ENCODE measurements around the gene LRRC18.
A peak's percentile ranks its signal among the peaks of the same experiment; 100 is the strongest.

The LRRC18 gene

GRCh38 chr10:48951707-48952106, 12.1 kb upstream of the LRRC18 start:
- no peak overlapping the region for H3K4ac ChIP-seq (ENCODE audit: low read depth in 1 of 2, low read length in 2 of 2)
- H3K27me3 ChIP-seq (ENCODE audit: control insufficient read depth in 1 of 2, insufficient read depth in 1 of 2, low read length in 2 of 2) = peaks cover 29 to 94% of the 10 kb centered on the region in 2 experiments
- H3K36me3 ChIP-seq (ENCODE audit: control insufficient read depth in 1 of 2, insufficient read depth in 2 of 2, low read depth in 1 of 2, low read length in 2 of 2) = no peaks in the 10 kb centered on the region
- DNase-seq = no peak
- peaks cover 1% of the 10 kb centered on the region for H3K4me1 ChIP-seq (ENCODE audit: control insufficient read depth, insufficient read depth, low read depth, low read length)
- no peak overlapping the region for H2BK120ac ChIP-seq (ENCODE audit: low read depth, low read length)
- 83% methylated on average over 7 of the region's 7 CpGs for WGBS
- no peak overlapping the region for H2BK12ac ChIP-seq (ENCODE audit: low read length in 2 of 2)
- no peaks in the 10 kb centered on the region for H3K9me3 ChIP-seq (ENCODE audit: control insufficient read depth, low read length)
- H3K18ac ChIP-seq (ENCODE audit: low read depth in 1 of 2, low read length in 2 of 2) = no peak overlapping the region
- no peak overlapping the region for H3K23ac ChIP-seq (ENCODE audit: low read length in 2 of 2)
- H3K9ac ChIP-seq (ENCODE audit: low read length) = no peak overlapping the region
- H3K4me3 ChIP-seq (ENCODE audit: insufficient read depth in 1 of 2, low read depth in 1 of 2, low read length in 2 of 2) = no peak overlapping the region
- H3K4me2 ChIP-seq (ENCODE audit: low read length, poor library complexity, severe bottlenecking) = no peak overlapping the region
- no peak overlapping the region for H4K8ac ChIP-seq (ENCODE audit: low read length)
- no peak overlapping the region for H4K91ac ChIP-seq (ENCODE audit: low read length)
- H3K27ac ChIP-seq (ENCODE audit: low read length, poor library complexity, severe bottlenecking) = no peak overlapping the region
- no peak overlapping the region for H2BK5ac ChIP-seq (ENCODE audit: low read depth, low read length, poor library complexity, severe bottlenecking)
- H2BK15ac ChIP-seq (ENCODE audit: low read depth, poor library complexity, severe bottlenecking) = no peak overlapping the region
- H2AK5ac ChIP-seq (ENCODE audit: low read length, severe bottlenecking) = no peak overlapping the region
- no peak overlapping the region for H3K14ac ChIP-seq (ENCODE audit: low read length in 2 of 2)
- no peaks in the 10 kb centered on the region for H3K79me1 ChIP-seq (replicated peaks; ENCODE audit: low read length, poor library complexity, severe bottlenecking)
- H2AFZ ChIP-seq (ENCODE audit: low read depth, low read length) = no peak overlapping the region

- H3K4me1 ChIP-seq (ENCODE audit: control insufficient read depth, insufficient read depth, low read depth, low read length) = peaks cover 3% of the 10 kb centered on the region
- WGBS = 97% methylated on average over 2 of the region's 2 CpGs
- H3K27ac ChIP-seq (ENCODE audit: low read length, poor library complexity, severe bottlenecking) = no peak overlapping the region
- peaks cover 32 to 94% of the 10 kb centered on the region in 2 experiments for H3K27me3 ChIP-seq (ENCODE audit: control insufficient read depth in 1 of 2, insufficient read depth in 1 of 2, low read length in 2 of 2)
- H2BK120ac ChIP-seq (ENCODE audit: low read depth, low read length) = no peak overlapping the region
- H2AFZ ChIP-seq (ENCODE audit: low read depth, low read length) = no peak overlapping the region
- no peaks in the 10 kb centered on the region for H3K36me3 ChIP-seq (ENCODE audit: control insufficient read depth in 1 of 2, insufficient read depth in 2 of 2, low read depth in 1 of 2, low read length in 2 of 2)
- no peak overlapping the region for H3K23ac ChIP-seq (ENCODE audit: low read length in 2 of 2)
- no peak overlapping the region for H3K4me3 ChIP-seq (ENCODE audit: insufficient read depth in 1 of 2, low read depth in 1 of 2, low read length in 2 of 2)
- no peak overlapping the region for H3K4me2 ChIP-seq (ENCODE audit: low read length, poor library complexity, severe bottlenecking)
- H3K9ac ChIP-seq (ENCODE audit: low read length) = no peak overlapping the region
- no peak overlapping the region for H2BK15ac ChIP-seq (ENCODE audit: low read depth, poor library complexity, severe bottlenecking)
- no peak overlapping the region for H4K8ac ChIP-seq (ENCODE audit: low read length)
- no peak overlapping the region for H3K14ac ChIP-seq (ENCODE audit: low read length in 2 of 2)
- H3K79me1 ChIP-seq (replicated peaks; ENCODE audit: low read length, poor library complexity, severe bottlenecking) = no peaks in the 10 kb centered on the region
- H3K4ac ChIP-seq (ENCODE audit: low read depth in 1 of 2, low read length in 2 of 2) = no peak overlapping the region
- H4K91ac ChIP-seq (ENCODE audit: low read length) = no peak overlapping the region
- no peak overlapping the region for H3K18ac ChIP-seq (ENCODE audit: low read depth in 1 of 2, low read length in 2 of 2)
- no peak overlapping the region for H2BK12ac ChIP-seq (ENCODE audit: low read length in 2 of 2)
- no peak overlapping the region for H2AK5ac ChIP-seq (ENCODE audit: low read length, severe bottlenecking)
- DNase-seq = no peak
- H3K9me3 ChIP-seq (ENCODE audit: control insufficient read depth, low read length) = no peaks in the 10 kb centered on the region
- no peak overlapping the region for H2BK5ac ChIP-seq (ENCODE audit: low read depth, low read length, poor library complexity, severe bottlenecking)
Observed at GRCh38 chr10:48948470-48949037, 8.9 kb upstream of the LRRC18 start.

- Histone ChIP-seq H3K36me3 (ENCODE audit: control insufficient read depth in 1 of 2, insufficient read depth in 2 of 2, low read depth in 1 of 2, low read length in 2 of 2) (no peaks in the 10 kb centered on the region), H3K9me3 (ENCODE audit: control insufficient read depth, low read length) (no peaks in the 10 kb centered on the region), H4K8ac (ENCODE audit: low read length) (no peak overlapping the region), H3K14ac (ENCODE audit: low read length in 2 of 2) (no peak overlapping the region), H2BK15ac (ENCODE audit: low read depth, poor library complexity, severe bottlenecking) (no peak overlapping the region), H3K9ac (ENCODE audit: low read length) (no peak overlapping the region), H4K91ac (ENCODE audit: low read length) (no peak overlapping the region), H2AFZ (ENCODE audit: low read depth, low read length) (no peak overlapping the region), H2AK5ac (ENCODE audit: low read length, severe bottlenecking) (no peak overlapping the region), H2BK5ac (ENCODE audit: low read depth, low read length, poor library complexity, severe bottlenecking) (no peak overlapping the region), H3K4me1 (ENCODE audit: control insufficient read depth, insufficient read depth, low read depth, low read length) (peaks cover 3% of the 10 kb centered on the region), H3K27ac (ENCODE audit: low read length, poor library complexity, severe bottlenecking) (no peak overlapping the region), H3K4me3 (ENCODE audit: insufficient read depth in 1 of 2, low read depth in 1 of 2, low read length in 2 of 2) (no peak overlapping the region), H3K18ac (ENCODE audit: low read depth in 1 of 2, low read length in 2 of 2) (no peak overlapping the region), H3K4me2 (ENCODE audit: low read length, poor library complexity, severe bottlenecking) (no peak overlapping the region), H2BK120ac (ENCODE audit: low read depth, low read length) (no peak overlapping the region), H3K27me3 (ENCODE audit: control insufficient read depth in 1 of 2, insufficient read depth in 1 of 2, low read length in 2 of 2) (peaks cover 28 to 89% of the 10 kb centered on the region in 2 experiments), H3K23ac (ENCODE audit: low read length in 2 of 2) (no peak overlapping the region), H3K79me1 (replicated peaks; ENCODE audit: low read length, poor library complexity, severe bottlenecking) (no peaks in the 10 kb centered on the region), H3K4ac (ENCODE audit: low read depth in 1 of 2, low read length in 2 of 2) (no peak overlapping the region), H2BK12ac (ENCODE audit: low read length in 2 of 2) (no peak overlapping the region)
- WGBS = 71% methylated on average over 10 of the region's 10 CpGs
- DNase-seq = no peak
Observed at GRCh38 chr10:48947690-48948469, 8.2 kb upstream of the LRRC18 start.

- H3K4me2 ChIP-seq (ENCODE audit: low read length, poor library complexity, severe bottlenecking) = no peak overlapping the region
Observed at GRCh38 chr10:48946891-48947500, 7.4 kb upstream of the LRRC18 start.

More at GRCh38 chr10:48946891-48947500, 7.4 kb upstream of the LRRC18 start:
- Histone ChIP-seq H3K27ac (ENCODE audit: low read length, poor library complexity, severe bottlenecking) (no peak overlapping the region), H3K23ac (ENCODE audit: low read length in 2 of 2) (no peak overlapping the region), H3K9ac (ENCODE audit: low read length) (no peak overlapping the region), H3K27me3 (ENCODE audit: control insufficient read depth in 1 of 2, insufficient read depth in 1 of 2, low read length in 2 of 2) (peaks cover 20 to 80% of the 10 kb centered on the region in 2 experiments), H3K14ac (ENCODE audit: low read length in 2 of 2) (no peak overlapping the region), H4K91ac (ENCODE audit: low read length) (peak overlapping the region; percentile 41), H2AK5ac (ENCODE audit: low read length, severe bottlenecking) (no peak overlapping the region), H2BK120ac (ENCODE audit: low read depth, low read length) (no peak overlapping the region), H2BK15ac (ENCODE audit: low read depth, poor library complexity, severe bottlenecking) (no peak overlapping the region), H3K18ac (ENCODE audit: low read depth in 1 of 2, low read length in 2 of 2) (no peak overlapping the region), H3K4me3 (ENCODE audit: insufficient read depth in 1 of 2, low read depth in 1 of 2, low read length in 2 of 2) (no peak overlapping the region), H2AFZ (ENCODE audit: low read depth, low read length) (no peak overlapping the region), H3K36me3 (ENCODE audit: control insufficient read depth in 1 of 2, insufficient read depth in 2 of 2, low read depth in 1 of 2, low read length in 2 of 2) (no peaks in the 10 kb centered on the region), H3K4me1 (ENCODE audit: control insufficient read depth, insufficient read depth, low read depth, low read length) (peaks cover 3% of the 10 kb centered on the region), H2BK5ac (ENCODE audit: low read depth, low read length, poor library complexity, severe bottlenecking) (no peak overlapping the region), H2BK12ac (ENCODE audit: low read length in 2 of 2) (no peak overlapping the region), H3K4ac (ENCODE audit: low read depth in 1 of 2, low read length in 2 of 2) (no peak overlapping the region), H3K79me1 (replicated peaks; ENCODE audit: low read length, poor library complexity, severe bottlenecking) (no peaks in the 10 kb centered on the region), H3K9me3 (ENCODE audit: control insufficient read depth, low read length) (no peaks in the 10 kb centered on the region), H4K8ac (ENCODE audit: low read length) (no peak overlapping the region)
- DNase-seq = no peak
- 85% methylated on average over 10 of the region's 12 CpGs for WGBS
